GDM1 (cell line): ENCODE measurements around the gene DHCR7.

Experiments
- DNase-seq: peaks from one replicate; lab custom pipeline; 2025; lab: John Stamatoyannopoulos, UW

The DHCR7 gene

DNA sequence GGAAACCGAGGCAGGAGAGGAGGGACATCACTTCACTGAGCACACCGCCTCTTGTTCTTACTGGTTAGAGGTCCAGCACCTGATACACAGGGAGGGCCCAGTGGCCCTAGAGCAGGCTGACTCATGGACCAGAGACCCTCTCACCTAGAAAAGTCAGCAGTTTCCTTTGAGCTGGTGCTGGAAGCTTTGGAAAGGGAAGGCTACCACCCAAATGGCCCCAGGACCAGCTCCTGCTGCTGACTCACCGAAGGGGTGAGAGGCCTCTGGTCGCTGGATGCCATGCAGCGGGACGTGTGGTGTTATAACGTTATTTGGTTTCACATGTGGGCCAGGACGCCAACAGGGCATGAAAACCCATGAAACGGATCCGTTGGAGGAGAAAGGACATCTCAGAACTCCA is 8.6 kb upstream of the DHCR7 start:
- no peak for DNase-seq

DNA sequence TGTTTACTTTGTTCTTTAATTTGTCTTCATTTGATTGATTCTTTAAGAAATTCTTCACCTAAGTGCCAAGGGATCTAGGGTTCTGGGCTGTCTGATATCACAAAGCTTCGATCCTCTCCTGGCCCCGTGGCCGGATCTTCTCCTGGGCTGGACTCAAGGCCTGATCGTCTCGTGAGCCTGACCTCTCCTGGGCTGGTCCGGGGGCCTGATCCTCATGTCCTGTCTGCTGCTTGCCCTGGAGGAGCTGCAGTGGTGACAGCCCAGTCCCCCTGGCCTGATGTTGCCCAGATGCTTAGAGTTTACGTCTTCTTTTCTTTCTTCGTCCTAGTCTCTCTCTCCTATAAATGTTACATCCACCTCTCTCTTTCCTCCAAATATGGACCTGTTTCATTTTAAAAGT is 8.1 kb upstream of the DHCR7 start:
- DNase-seq = no peak

DNA sequence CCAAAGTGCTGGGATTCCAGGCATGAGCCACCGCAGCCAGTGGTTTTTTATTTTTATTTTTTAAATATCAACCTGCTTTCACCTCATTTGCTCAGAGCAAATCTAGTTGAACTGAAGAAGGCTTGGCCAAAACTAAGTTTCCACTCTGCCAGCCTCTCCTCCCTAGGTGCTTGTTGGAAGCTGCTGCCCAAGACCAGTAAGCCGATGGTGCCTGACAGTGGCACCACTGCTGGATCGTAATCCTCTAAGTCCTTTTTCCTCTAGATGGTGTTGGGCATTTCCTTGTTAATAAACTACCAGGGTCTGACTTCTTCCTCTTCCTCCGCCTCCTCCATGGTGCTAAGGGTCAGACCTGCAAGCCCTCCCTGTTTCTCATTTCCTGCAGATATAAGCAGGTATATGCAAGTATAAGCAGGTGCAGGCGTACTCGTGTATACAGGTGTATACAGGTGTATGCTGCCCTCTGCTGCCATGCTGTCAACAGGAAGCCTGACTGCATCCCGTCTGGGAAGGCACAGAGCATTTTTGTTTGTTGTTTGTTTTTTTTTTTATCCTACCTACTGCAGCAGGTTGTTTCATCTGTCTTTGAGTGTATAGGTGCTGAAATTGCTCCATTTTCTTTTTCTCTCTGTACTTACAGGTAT is 6.4 kb upstream of the DHCR7 start:
- DNase-seq = no peak

DNA sequence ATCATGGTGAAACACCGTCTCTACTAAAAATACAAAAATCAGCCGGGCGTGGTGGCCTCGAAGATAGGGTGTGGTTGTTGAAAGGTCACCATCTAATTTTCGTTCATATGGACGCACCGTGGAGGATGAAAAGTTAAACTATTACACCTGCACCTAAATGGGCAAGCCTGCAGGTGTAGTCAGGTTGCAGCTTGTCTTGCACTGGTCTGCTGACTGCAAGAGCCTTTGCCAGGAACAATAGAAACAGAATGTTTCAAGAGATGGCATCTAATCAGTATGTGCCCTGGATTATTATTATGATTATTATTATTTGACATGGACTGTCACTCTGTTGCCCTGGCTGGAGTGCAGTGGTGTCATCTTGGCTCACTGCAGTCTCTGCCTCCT is 5.7 kb upstream of the DHCR7 start:
- DNase-seq = no peak

DNA sequence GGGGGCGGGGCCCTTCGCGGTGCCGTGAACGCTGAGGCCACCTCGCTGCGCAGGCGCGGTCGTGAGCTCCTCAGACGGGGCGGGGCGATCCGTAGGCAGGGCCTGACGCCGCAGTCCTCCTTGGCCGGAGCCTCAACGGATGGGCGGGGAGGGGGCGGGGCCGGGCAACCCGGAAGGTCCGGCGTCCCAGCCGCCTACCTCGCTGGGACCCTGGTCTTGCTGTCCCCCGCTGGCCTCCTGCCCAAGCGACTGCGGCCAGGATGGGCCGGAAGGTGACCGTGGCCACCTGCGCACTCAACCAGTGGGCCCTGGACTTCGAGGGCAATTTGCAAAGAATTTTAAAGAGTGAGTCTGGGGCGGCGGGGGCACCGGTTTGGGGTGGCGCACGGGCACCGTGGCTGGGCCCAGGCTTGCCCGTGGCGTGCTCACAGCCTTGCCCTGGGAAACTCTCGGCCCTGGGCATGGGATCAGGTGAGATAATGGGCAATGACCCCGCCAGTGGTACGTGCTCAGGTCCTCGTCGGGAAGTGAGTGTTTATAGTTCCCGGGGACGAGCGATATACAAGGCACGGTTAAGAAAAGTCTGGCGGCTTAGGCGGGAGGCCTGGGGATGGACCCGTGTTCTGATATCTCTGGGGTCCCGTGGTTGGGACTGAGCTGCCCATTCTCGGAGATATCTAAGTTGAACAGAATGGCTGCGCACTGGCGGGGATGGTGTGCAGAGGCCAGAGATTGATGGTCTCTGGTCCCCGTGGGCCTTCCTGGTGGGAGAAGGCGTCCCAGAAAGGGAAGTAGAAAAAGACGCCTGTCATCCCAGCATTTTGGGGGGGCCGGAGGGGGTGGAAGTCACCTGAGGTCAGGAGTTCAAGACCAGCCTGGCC is 5.1 kb upstream of the DHCR7 start, which contains the start of gene NADSYN1:
NADSYN1 (plus strand) TSS at position 167 of the 881 bp plus-strand sequence; CDS start at position 261, 94 bp downstream.
- DNase-seq = peak; percentile 93

DNA sequence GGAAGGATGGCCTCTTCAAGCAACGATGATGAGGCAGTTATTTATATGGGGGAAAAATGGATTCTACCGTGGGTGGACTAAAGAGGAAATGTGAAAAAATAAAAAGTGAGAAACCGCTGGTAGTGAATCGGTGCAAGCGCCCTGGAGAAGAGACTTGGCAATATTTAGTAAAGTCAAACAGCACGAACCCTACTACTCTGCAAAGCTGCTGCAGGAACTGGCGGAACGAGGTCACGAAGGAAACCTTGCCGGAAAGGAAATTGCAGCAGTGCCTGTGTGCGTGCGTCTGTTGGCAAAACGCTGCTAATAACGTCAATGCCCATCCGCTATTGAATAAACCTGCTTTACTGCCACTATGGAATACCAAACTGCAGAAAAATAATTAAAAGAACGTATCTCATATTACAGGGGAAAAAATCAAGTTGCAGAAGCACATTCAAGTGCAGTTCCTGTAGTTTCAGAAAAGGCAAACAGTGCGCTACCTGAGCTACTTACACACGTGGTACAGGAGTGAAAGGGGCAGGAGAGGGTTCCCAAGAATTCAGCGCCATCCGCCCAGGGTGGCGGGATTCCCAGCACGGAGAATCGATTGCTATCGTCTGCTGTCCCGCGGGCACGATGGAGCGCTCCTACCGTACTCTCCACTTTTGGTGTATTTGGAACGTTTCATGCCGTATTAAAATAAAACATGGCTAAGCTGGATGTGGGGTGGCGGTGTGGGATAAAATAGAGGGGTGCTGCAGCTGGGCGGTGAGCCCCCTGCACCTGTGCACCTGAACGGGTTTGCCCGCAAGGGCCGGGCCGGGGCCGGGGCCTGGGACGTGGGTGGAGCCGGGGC is 4.2 kb upstream of the DHCR7 start:
- peak; percentile 30 for DNase-seq

DNA sequence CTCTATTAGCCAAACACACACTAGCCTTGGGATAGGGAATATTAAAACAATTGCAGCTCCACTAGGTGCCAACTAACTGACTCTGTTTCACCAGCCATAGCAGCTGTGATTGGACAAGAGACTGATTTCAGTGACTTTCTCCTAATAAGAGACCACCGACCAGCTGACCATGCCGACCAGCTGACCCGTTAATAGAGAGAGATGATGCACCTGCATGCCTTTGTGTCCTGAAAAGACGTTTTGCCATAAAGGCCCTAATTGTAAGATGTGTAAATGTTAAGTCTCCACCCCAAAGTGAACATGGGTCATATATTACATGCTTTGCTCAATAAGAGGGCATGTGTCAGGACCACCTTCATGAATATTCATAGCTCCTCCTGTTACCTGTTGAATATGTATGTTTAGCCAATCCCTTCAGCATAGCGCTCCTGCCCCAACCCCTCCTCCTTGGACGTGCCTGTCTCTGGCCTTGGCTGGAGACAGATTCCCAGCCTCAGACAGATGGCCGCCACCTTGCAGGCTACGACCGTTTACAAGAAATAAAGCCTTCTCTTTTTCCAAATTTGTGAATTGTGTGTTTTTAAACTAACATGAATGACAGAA is 3.5 kb upstream of the DHCR7 start:
- no peak for DNase-seq

DNA sequence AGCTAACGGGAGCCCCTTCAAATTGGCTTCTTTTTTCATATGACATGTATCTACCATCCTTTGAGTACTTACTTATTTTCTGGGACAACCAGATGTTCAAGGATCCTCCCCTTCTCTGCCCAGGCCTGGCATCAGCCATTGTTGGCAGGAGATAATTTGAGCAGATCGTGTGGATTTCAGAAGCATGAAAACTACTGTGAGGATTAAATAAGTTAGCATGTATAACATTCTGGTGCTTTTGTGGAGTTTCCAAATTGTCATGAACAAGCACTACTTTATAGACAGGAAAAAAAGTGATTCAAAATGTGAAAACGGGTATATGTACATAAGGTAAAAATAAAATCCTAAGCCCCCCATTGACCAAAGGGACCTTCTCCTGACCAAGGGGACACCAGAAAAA is 2.7 kb upstream of the DHCR7 start:
- DNase-seq = no peak

DNA sequence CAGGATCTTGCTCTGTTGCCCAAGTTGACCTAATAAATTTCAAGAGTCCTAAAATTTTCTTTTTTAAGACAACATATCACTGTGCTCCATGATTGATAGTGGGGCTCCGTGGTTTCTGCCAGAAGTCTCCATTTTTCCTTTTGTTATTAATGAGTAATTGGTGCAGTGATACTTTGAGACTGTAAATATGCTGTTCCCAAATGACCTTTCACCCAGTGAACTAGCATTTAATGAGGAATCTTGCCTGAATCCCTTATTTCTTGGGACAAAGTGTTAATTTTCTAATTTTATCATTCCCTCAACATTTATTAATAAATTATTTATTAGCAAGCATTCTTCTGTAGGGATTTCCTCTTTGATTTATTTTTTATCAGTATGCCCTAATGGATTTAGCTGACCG is 2.3 kb upstream of the DHCR7 start:
- no peak for DNase-seq

DNA sequence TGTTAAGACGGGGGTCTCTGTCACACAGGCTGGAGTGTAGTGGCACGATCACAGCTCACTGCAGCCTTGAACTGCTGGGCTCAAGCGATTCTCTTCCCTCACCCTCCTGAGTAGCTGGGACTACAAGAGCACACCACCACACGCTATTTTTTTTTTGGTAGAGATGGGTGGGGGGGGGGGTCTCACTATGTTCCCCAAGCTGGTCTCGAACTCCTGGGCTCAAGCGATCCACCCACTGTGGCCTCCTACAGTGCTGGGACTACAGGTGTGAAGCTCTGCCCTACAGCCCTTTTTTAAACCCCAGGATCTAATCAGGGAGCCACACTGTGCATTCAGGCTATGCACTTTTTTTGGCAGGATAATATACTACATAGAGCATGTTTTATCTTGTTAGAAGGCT is 1.4 kb upstream of the DHCR7 start:
- DNase-seq = no peak

DNA sequence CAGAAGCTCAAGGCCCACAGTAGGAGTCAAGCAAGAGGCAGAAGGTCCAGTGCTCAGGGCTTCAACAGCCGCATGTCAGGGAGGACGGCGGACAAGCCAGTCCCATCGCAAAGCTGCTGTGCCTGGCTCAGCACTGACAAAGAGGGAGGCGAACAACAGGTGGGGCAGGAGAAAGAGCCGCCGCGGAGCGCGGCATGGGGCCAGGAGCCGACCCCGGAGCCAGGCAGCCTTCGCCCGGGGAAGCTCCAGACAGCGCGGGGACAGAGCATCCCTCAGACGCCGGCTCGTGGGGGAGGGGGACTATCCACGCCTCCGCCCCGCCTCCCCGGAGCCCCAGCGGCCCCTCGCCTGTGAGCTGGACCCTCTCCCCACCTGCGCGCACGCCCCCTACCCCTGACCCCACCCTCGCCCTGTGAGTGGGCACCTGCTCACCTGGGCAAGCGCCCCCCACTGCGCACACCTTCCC is 369 bp downstream of the DHCR7 start:
- no peak for DNase-seq

DNA sequence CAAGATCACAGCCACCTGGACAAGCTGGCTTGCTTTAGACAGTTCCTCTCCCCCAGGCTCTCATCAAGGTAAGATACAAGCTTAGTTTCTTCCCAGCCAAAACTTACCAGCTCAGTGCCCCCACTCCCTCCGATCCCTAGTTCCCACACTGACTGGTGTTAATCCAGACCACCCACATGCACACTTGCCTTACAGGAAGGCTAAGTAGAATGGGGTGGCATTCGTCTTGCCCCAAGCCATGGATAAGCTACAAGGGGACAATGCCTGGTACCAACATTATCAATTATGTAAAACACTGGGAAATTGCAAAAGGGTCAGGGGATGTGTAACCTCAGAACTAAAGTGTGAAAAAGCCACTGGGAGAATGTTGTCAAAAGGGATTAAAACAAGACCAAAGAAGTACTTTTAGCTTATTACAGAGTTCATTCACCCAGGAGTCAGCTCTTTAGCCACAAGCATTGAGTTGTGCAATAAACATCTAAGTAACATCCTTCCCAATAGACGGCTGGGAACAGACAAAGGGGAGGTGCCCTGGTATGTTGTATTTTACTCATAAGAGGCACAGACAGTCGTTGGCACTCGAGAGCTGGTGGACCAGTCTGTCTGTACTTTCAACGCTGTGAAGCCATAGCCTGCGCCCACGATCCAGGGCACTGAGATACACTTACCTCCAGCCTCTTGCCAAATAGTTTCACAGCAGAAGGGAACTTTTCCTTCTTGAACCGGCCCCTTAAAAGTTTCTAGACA is 1.1 kb downstream of the DHCR7 start:
- DNase-seq = no peak

DNA sequence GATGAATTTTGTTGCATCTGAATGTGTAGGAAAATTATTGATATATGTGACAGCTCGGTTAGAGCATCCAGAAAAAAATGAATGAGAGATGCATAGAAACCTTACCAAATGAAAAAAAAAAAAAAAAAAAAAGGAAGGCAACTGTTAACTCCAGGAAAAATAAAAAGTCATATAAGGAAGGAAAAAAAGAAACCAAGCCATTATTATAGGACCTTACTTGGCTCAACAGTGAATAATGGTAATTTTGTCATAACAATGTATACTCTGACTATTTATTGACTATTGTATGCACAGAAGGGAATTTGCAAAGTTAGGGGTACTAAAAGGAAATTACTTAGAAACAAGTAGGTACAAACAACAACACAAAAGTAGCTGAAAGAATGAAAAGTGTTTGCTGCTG is 2.0 kb downstream of the DHCR7 start:
- no peak for DNase-seq

DNA sequence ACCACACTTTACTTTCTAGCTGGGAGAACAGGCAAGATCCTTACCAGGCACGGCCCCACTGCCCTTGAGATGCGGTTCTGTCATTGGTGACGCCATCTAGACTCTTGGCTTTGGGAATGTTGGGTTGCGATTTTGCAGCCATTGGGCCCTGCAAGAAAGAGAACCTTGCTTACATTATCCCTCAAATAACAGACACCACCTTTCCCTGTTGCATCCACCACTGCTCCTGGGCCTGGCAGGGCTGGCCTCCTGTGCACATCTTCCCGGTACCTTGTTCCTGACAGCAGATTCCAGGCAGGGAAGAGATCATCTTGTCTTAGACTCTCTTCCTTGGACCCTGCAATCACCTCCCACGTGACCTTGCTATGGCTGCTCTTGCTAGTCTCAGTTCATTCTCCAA is 3.4 kb downstream of the DHCR7 start:
- no peak for DNase-seq

DNA sequence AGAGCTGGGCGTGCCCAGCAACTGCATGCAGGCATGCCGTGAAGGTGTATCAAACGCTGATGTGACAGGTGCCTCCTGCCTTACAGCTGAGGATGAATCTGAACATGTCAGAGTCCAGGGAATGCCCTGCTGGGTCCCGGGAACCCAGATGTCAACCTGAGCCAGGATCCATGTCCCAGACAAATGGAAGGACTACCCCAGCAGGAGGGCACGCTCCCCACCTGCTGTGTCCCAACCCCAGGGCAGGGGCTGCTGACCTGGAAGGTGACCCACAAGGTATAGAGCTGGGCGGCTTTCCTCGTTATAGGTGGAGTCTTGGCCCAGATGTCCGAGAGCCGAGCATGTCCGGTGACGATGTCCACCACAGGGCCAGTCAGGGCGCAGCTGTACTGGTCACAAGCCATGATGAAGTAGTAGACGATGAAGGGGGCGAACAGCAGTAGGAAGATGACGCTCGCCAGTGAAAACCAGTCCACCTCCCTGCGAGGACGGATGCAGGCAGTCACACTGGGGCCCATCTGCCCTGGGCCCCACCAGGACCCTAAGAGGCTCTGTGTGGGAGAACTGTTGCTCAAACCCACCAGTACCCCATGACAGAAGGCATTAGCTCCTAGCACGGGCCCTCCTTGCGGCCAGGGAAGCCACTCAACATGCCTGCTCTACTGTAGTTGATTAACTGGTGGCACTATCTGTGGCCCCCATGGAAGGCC is 4.3 kb downstream of the DHCR7 start:
- no peak for DNase-seq

DNA sequence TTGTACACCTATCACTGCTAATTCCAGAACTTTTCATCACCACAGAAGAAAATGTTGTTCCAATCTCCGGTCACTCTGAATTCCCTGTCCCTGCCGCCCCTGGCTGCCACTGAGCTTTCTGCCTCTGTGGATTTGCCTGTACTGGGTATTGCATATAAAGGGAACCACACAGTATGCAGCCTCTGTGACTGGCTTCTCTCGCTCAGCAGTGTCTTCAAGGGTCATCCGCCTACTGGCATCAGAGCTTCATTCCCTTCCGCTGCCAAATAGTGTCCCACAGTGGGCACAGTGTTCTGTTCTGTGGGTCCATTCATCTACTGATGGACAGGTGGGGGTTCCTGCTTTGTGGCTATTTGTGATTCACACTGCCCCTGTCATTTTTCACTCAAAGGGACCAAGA is 5.3 kb downstream of the DHCR7 start:
- no peak for DNase-seq

DNA sequence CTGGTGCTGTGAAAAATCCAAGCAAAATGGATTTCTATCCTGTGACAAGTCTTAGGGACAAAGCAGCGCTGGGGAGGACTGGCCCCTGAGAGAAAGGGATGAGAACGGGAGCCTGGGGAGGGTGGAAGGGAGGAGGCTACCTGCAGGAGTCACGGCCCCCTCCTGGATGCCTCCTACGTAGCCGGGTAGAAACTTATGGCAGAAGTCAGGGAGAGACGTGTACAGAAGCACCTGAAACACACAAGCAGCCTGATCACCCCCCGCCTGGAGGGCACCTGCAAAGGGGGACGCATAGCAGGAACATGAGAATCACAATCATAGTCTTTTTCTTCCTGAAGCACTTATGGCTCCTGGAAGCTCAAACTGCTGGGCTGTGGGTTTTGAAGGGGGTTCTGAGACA is 6.1 kb downstream of the DHCR7 start:
- no peak for DNase-seq

DNA sequence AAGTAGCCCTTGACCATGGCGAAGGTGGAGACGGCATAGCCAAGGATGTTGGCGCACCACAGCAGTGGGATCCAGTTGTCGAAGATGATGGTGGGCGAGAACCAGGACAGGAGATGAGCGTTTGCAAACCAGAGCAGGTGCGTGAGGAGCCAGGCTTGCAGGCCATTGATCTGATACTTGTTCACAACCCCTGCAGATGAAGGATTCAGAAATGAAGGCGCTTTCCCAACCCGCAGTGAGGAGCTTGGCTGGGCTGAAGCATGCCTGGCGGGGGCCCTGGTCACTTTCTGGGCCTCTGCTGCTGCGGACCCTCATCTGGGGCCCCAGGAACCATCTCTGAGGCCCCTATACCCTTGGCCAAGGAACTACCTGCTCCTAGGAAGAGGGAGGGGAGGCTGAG is 6.9 kb downstream of the DHCR7 start:
- no peak for DNase-seq

DNA sequence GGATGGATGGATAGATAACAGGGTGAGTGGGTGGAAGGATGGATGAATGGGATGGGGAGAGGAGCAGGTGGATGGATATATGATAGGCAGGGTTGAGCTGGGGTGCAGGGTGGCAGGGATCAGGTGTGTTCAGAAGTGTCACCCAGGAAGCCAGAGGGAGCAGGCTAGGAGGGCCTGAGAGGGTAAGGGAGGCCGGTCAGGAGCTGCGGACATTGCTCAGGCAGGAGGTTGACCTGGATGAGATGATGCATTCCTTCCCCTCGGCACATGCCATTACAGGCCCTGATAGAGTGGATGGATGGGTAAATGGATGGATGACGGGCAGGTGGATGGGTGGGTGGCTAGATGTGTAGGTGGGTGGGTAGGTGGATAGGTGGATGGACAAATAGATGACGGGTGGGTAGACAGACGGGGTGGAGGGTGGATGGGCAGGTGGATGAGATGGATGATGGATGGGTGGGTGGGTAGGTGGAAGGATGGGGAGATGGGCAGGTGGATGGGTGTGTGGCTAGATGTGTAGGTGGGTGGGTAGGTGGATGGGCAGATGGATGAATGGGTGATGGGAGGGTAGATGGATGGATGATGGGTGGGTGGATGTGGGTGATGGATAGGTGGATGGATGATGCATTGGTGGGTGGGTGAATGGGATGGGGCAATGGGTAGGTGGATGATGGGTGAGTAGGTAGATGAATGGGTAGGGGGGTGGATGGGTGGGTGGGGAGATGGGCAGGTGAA is 8.0 kb downstream of the DHCR7 start:
- no peak for DNase-seq

DNA sequence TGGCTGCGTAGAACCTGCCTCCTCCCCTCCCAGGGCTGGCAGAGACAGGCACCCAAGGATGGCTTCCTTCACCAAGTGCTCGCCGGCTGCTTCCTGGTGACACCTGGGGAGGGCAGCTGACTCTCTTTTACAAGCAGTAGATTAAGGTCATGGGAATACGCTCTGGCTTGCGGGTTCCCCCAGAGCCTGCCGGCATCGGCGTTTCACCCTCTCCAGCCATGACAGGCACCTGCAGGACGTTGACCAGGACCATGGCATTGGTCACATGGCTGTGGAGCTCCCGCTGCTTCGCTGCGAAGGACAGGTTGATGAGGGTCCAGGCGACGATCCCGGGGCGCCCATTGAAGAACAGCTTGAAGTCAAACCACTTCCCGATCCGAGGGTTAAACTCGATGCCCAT is 9.5 kb downstream of the DHCR7 start:
- no peak for DNase-seq
